ENCODE data around the gene RBP2.

- TF ChIP-seq CTCF (IDR thresholded peaks at IDR 0.05) (no peak), POLR2A (IDR thresholded peaks at IDR 0.05) (no peak)
Measured at GRCh38 chr3:139523166-139523565, 46.9 kb upstream of the RBP2 start.
